ENCODE data around the gene WHAMM.

- TF ChIP-seq CTCF (IDR thresholded peaks at IDR 0.05) = no peak
- no peak for TF ChIP-seq EP300 (IDR thresholded peaks at IDR 0.05; ENCODE audit: low read depth)
- TF ChIP-seq POLR2AphosphoS5 (IDR thresholded peaks at IDR 0.05) = no peak
Observed at GRCh38 chr15:82803793-82804574, 5.4 kb upstream of the WHAMM start.
